ENCODE measurements around the gene CHRM1. TPM values are rescaled to one million over a fixed set of nuclear protein-coding genes. Genes with fewer than 3 reads are reported as not detected.

CHRM1 gene
- total RNA-seq, 1 donor from 2014 or later: not detected

DNA sequence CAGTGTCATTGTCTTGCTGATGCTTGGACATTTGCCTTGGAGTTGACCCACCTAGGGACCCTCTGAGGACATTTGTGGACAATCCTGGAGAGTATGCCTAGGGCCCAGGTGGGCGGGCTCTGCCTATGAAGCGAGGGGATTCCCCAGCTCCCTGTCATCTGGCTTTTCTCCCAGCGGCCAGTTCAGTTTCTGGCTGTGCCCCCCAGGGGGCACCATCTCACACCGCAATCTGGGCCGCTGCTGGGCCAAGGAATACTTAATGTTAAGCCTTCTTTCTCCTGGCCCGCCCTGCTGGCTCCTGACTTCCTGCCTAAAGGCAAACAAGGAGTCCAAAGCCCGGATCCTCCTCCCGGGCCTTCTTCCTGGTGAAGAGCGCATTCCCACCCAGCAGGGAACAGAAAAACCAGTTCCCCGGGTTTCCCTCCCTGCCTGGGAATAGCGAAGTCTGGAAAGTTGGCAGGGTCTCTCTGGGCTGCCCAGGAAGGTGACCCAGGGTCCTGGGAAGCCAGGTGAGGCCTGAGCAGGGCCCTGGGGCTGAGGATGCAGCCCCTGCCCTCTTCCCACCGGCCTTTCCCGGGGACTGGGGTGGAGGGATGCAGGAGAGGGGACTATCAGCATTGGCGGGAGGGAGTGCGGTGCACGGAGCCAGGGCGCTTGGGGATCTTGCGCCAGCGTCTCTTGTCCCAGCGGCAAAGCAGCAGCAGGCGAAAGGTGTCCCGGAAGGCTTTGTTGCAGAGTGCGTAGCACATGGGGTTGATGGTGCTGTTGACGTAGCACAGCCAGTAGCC is 11.9 kb downstream of the CHRM1 start:
- intact Hi-C loops (cut with DNase I): loop anchor here (5.0 kb wide), 2 partner anchors 68 to 303 kb away; no protein-coding TSS in a partner anchor
- DNase-seq (ENCODE audit: low spot score): peak; percentile 84

DNA sequence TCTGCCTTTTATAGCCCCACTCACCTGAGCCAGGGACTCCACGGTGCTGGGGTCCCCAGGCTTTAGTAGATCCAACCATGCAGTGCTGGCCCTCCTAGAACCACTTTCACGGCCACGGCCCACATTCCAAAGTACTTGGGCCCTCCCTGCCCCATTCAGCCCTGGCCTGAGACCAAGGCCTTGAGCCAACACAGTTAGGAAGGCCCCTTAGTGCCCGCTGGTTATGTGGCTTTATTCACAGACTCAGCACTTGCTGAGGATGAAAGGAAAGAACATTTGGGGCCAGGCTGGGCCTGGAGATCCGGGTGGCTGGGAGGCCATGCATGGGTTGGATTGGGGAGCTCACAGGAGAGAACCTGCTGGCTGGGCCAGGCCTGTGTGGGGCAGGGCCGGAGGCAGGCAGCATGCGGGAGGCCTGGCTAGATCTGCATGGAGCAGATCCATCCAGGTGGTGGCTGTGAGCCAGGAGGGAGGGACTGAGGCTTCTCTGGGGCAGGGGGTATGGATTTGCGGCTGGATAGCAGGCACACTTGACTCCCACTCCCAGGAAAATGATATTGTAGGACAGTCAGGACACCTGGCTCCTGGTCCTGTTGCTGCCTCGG is 12.6 kb downstream of the CHRM1 start:
- DNase-seq (ENCODE audit: low spot score): no peak
- intact Hi-C loops (cut with DNase I): loop anchor here (5.0 kb wide), 2 partner anchors 69 to 304 kb away; no protein-coding TSS in a partner anchor

DNA sequence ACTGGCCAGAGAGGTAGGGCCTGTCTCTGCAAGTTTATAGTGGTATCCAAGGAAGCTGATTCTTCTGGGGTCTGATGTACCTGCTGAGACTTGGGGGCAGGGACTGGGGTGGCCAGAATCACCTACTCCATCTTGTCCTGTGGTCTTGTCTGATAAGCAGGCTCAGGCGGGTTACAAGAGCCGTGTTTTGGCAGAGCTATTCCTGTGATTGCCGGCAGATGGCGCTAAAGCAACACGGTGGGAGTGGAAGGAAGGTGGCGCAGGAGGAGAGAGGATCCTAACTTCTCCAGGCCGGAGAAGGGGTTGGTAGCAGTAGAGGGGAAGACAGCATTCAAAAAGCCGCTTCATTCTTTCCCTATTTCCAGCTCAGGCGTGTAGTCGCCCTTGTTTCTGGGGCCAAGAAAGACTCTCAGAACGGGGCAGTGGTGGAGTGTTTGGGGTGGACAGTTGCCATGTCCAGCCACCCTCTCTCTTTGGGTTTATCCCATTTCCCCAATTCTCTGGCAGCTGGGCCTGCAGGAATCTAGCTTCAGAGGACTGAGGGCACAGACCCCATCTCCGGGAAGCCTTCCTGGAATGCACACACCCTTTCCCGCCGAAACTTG is 15.1 kb downstream of the CHRM1 start:
- DNase-seq (ENCODE audit: low spot score): peak; percentile 88
- intact Hi-C loops (cut with DNase I): loop anchor here (1.0 to 5.0 kb wide), 3 partner anchors 71 to 306 kb away; no protein-coding TSS in a partner anchor

DNA sequence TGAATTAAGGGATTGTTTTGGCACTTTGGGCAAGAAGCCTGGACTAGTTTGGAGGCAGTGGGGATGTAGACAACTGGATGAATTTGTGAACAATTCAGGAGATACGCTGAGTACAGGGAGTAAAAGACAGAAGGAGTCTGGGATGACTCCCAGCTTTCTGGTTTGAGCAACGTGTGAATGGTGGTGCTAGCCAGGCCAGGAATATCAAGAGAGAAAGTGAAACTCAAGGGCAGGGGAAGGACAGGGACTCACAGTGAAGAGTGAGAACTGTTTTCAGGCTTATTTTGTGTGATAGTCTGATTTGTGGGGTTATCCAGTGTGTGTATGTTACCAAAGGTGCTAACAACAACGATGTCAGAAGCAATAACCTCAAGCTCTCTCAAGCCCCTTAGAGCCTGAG is 15.9 kb downstream of the CHRM1 start:
- no peak for DNase-seq (ENCODE audit: low spot score)
- intact Hi-C loops (cut with DNase I): loop anchor here (5.0 kb wide), 2 partner anchors 72 to 307 kb away; no protein-coding TSS in a partner anchor

DNA sequence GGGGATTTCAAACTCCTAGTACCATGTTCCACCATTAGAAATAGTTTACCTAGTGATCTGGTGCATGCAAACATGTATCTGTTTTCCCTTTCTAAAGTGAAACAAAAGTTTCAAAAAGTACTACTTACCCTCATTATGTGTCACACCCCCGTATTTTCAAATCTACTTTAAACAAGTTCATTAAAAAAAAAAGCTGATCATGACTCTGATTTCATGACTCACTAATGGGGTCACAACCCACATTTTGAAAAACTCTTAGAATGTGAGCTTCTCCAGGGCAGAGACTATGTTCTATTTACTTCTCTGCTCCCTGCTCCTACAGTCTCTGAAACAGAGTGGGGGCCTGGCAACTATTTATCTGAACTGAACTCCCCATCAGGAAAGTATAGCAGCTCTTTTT is 18.2 kb downstream of the CHRM1 start:
- no peak for DNase-seq (ENCODE audit: low spot score)
- intact Hi-C loops (cut with DNase I): no loop called here

DNA sequence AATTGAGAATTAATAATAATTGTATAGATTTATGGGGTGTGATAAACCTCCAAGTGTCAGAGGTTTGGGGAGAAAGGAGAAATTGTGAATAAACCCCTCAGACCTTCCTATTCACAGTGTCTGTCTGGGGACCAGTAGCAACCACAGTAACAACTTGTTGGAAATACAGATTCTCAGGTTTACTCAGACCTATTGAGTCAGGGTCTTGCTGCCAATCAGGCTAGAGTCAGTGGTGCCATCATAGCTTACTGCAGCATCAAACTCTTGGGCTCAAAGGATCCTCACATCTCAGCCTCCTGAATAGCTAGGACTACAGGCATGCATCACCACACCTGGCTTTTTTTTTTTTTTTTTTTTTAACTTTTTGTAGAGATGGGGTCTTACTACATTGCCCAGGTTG is 23.1 kb downstream of the CHRM1 start:
- intact Hi-C loops (cut with DNase I): no loop called here
- no peak for DNase-seq (ENCODE audit: low spot score)

DNA sequence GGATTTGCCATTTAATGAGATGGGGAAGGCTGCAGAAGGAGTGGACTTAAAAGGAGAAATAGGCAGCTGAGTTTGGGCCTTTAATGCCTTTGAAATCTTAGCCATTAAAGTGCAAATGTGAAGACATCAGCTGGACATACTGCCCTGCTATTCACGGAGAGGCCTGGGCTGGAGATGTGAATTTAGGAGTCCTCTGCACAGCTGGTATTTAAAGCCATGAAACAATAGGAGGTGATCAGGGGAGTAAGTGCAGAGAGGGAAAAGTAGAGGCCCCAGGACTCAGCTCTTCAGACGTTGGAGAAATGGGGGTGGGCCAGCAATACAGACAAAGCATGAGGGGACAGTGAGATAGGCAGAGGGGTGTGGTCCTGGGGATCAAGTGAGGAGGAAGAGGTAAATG is 23.9 kb downstream of the CHRM1 start:
- no peak for DNase-seq (ENCODE audit: low spot score)
- intact Hi-C loops (cut with DNase I): no loop called here

DNA sequence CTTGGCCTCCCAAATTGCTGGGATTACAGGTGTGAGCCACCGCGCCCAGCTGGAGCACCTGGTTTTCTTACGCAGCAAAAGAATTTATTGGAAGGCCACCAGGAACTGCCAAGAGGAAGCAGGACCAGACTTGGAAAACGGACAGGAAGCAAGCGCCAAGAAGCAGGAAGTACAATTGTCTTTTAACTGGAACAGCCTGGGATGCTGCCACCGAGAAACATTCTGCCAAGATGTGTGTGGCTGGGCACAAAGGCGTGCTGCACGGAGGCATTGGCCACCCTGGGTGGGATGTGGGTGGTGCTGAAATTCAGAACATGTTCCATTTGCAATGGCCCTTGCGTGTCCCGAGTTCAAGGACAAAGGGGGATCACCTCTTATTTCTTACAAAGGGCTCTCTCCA is 25.1 kb downstream of the CHRM1 start:
- no peak for DNase-seq (ENCODE audit: low spot score)
- intact Hi-C loops (cut with DNase I): no loop called here

DNA sequence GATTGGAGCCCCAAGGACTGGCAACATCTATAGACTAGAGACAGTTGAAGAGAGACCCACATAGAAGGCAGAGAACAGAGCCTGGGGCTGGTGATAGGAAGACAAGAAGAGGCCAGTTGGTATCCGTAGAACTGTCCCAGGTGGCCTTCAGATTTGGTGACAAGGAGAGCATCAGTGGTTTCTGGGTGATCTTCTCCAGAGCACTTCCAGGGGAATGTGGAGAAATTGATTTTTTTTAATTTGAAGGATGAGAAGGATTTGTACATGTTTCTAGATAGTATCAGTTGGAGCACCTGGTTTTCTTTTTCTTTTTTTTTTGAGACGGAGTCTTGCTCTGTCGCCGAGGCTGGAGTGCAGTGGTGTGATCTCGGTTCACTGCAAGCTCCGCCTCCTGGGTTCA is 25.7 kb downstream of the CHRM1 start:
- no peak for DNase-seq (ENCODE audit: low spot score)
- intact Hi-C loops (cut with DNase I): no loop called here

DNA sequence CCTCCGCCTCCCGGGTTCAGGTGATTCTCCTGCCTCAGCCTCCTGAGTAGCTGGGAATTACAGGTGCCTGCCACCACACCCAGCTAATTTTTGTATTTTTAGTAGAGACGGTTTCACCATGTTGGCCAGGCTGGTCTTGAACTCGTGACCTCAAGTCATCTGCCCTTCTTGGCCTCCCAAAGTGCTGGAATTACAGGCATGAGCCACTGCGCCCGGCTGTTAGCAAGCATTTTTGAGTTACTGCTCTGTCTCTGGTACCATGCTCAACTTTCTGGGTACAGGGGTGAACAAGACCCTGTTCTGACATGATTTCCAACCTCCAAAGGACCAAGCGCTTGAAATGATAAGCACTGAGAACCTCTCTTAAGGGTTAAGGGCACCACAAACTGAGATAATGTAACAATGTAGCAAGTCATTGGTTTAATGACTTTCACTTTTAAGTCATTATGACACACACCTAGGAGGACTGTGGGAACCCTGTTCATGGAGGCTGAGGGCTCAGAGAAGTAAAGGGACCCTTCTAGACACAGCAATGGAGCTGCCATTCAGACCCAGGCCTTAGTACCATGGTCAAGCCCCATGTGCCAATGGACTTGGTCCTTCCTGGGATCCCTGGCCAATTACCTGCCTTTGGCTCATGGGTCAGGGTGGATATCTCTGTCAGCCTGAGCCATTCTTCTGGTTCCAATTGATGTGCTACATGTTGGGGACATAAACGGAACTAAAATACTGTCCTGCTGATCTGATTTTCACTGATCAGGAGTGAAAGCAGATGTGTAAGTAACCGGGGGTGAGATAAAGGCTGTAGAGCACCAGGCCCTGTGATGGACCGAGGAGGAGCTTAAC is 28.9 kb downstream of the CHRM1 start:
- no peak for DNase-seq (ENCODE audit: low spot score)
- intact Hi-C loops (cut with DNase I): no loop called here

DNA sequence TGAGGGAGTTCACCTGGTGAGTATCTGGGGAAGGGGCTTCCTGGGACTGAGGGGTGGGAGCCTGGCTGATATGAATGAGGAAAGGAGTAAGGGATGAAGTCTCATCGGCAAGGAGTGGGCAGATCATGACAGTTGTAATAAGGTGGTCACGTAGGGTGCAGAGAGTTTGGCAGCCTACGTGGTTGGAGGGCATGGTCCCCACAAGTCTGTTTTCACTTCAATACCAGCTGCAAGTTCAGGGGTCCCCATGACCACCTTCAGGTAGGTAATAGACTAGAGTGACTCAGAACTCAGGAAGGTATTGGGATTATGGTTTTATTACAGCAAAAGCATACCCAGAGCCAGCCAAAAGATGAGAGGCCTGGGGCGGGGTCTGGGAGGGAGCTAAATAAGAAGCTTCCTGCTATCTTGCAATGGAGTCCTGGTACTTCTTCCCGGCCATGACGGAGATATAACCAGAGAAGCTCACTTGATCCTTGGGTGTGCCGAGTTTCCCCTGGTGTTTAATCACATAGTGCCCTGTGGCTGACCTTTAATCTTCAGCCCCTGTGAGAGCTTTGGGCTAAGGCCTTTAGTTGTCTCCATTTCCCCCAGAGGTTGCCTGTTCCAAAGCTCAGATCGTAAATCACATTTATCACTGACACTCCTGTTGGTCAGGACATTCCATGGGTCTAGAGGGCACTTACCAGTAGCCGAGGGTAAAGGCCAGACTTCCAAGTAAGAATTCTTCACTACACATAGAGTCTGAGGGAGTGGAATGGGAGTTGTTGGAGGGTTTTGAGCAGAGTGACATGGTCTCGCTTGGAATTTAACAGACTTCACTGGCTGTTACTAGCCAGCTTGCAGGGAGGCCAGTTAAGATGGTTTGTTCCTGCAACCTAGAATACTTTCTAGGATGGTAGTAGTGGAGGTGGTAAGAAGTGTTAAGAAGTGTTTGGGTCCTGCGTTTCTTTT is 31.4 kb downstream of the CHRM1 start:
- no peak for DNase-seq (ENCODE audit: low spot score)
- intact Hi-C loops (cut with DNase I): no loop called here

DNA sequence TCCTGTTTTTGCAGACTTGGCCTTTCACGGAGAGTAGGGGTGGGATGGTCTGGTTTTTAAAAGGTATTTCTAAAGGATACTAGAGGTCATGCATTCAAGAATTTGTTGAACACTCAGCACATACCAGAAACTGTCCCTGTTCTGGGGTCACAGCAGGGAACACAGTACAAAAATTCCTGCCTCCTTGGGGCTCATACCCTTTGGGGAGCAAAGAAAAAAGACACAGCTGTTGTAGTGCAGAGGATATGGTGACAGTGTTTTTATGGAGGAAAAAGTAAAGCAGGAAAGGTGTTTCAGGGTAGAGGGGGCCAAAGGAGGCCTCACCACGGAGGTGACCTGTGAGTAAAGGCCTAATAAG is 32.1 kb downstream of the CHRM1 start:
- DNase-seq (ENCODE audit: low spot score): no peak
- intact Hi-C loops (cut with DNase I): no loop called here

DNA sequence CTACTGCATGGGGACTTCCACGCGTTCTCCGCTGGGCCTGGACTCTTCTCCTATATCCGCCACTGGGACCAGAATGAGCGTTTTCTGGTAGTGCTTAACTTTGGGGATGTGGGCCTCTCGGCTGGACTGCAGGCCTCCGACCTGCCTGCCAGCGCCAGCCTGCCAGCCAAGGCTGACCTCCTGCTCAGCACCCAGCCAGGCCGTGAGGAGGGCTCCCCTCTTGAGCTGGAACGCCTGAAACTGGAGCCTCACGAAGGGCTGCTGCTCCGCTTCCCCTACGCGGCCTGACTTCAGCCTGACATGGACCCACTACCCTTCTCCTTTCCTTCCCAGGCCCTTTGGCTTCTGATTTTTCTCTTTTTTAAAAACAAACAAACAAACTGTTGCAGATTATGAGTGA is 32.8 kb downstream of the CHRM1 start:
- intact Hi-C loops (cut with DNase I): no loop called here
- no peak for DNase-seq (ENCODE audit: low spot score)

DNA sequence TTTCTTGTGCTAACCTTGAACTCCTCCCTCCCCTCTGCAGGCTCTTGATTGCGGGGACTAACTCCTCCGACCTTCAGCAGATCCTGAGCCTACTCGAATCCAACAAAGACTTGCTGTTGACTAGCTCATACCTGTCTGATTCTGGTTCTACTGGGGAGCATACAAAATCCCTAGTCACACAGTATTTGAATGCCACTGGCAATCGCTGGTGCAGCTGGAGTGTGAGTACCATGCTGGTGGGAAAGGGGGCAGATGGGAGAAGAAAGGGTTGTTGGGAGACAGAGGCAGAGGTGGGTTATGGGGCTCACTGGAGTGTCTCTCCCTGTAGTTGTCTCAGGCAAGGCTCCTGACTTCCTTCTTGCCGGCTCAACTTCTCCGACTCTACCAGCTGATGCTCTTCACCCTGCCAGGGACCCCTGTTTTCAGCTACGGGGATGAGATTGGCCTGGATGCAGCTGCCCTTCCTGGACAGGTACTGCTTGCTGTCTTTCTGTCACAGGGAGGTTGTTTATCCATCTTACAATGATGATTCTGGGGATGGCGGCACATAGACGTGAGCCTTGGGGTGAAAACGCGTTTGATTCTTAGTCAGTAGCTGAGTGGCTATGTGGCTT is 35.9 kb downstream of the CHRM1 start:
- intact Hi-C loops (cut with DNase I): no loop called here
- DNase-seq (ENCODE audit: low spot score): no peak

DNA sequence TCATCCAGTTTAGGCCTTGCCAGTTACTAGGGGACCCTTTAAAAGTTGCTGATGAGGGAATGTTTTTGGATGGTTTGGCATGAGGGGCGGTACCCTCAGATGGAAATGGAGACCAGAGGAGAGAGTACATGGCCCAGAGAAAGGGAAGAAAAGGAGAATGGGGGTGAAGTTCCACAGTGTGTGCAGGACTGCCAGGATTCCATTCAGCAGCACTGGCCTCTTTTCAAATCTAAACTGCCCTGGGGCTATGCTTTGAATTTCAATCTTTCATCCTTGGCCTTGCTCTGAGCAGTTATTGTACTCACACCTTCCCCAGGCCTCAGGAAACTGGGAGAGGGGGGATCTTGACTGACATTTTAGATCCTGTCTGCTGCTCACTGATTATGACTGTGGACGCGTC is 37.5 kb downstream of the CHRM1 start:
- intact Hi-C loops (cut with DNase I): no loop called here
- no peak for DNase-seq (ENCODE audit: low spot score)

DNA sequence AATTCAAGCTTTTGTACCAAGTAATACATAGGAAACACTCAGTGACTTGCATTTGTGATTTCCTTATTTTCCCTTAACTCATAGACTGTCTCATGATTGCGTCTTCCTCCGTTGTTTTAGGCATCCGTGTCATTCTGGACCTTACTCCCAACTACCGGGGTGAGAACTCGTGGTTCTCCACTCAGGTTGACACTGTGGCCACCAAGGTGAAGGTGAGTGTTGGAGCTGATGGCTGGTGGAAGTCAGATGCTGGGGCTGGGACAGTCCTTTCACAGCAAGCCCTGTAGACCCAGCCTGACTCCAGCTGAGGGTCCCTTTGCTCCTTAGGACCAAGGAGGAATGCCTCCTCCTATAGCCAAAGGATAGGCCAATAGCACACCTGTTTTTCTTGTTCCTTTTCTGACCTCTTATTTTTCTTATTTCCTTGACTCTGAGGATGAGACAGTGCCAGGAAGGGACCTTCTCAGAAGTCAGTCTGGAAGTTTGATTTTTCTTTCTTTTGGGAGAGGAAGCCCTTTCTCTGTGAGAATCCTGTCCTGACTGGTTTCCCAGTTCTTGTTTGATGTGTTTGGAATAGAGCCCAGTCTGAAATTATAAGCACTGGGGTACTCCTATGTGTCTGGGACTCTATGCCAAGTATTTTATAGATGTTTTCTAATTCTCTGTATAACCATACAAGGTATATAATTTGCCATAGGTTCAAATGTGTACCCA is 38.2 kb downstream of the CHRM1 start:
- no peak for DNase-seq (ENCODE audit: low spot score)
- intact Hi-C loops (cut with DNase I): no loop called here

DNA sequence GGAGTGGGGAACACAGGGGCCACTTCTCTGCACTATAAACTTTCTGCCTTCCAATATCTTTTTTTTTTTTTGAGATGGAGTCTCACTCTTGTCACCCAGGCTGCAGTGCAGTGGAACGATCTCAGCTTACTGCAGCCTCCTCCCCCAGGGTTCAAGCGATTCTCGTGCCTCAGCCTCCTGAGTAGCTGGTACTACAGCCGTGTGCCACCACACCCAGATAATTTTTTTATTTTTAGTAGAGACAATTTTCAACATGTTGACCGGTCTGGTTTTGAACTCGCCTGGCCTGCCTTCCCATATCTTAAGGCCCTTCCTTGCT is 38.8 kb downstream of the CHRM1 start:
- intact Hi-C loops (cut with DNase I): no loop called here
- DNase-seq (ENCODE audit: low spot score): no peak

All from cardiac septum (tissue), 1 donor.